ENCODE results near the gene PIK3R5.

The PIK3R5 gene

DNA sequence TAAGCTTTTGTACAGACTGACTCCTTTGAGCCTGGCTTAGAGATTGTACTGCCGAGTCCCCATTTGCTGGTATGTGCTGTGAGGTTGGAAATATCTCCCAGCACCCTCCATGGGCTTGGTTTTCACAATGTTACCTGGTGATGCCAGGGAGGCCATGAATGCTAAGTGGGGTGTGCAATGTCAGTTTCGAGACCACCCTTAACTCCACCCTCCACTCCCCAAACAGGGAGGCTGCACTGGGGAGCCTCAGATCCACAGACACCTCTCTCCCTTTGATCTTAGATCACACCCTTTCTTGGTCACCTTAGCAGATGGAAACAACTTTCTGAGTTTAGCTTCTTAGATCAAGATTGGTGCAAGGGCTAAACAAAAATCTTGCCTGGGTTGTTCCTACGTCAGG lies 69.4 kb downstream of the PIK3R5 start:
- Histone ChIP-seq H3K56ac (ENCODE audit: low read length) (no peak overlapping the region), H3K79me1 (ENCODE audit: low read length) (no peaks in the 10 kb centered on the region), H3K79me2 (ENCODE audit: control insufficient read depth, insufficient read depth, low read length) (no peaks in the 10 kb centered on the region), H2BK15ac (replicated peaks; ENCODE audit: low read depth) (no peak overlapping the region), H4K5ac (ENCODE audit: low read length) (no peak overlapping the region), H3K36me3 (ENCODE audit: control insufficient read depth, insufficient read depth, low read length) (no peaks in the 10 kb centered on the region), H3K27me3 (ENCODE audit: insufficient read depth, low read length, poor library complexity) (no peaks in the 10 kb centered on the region), H3K4ac (ENCODE audit: low read depth, low read length) (no peak overlapping the region), H2AK5ac (ENCODE audit: low read length) (no peak overlapping the region), H3K4me3 (ENCODE audit: low read length) (no peak overlapping the region), H3K27ac (ENCODE audit: low read depth, low read length) (no peak overlapping the region), H3K23ac (ENCODE audit: low read length) (no peak overlapping the region), H3K9ac (ENCODE audit: low read length) (no peak overlapping the region), H4K8ac (ENCODE audit: low read depth, low read length) (no peak overlapping the region), H3K18ac (ENCODE audit: low read length) (no peak overlapping the region), H3K4me2 (ENCODE audit: low read length) (no peak overlapping the region), H3K4me1 (ENCODE audit: control insufficient read depth, low read depth, low read length) (no peaks in the 10 kb centered on the region), H2BK5ac (ENCODE audit: low read length) (no peak overlapping the region), H2BK120ac (ENCODE audit: low read depth, low read length) (no peak overlapping the region)
- no CpG with 5 or more reads among the region's 3 CpGs for WGBS (ENCODE audit: extremely low coverage, insufficient coverage, low lambda C conversion rate)
- DNase-seq: no peak

DNA sequence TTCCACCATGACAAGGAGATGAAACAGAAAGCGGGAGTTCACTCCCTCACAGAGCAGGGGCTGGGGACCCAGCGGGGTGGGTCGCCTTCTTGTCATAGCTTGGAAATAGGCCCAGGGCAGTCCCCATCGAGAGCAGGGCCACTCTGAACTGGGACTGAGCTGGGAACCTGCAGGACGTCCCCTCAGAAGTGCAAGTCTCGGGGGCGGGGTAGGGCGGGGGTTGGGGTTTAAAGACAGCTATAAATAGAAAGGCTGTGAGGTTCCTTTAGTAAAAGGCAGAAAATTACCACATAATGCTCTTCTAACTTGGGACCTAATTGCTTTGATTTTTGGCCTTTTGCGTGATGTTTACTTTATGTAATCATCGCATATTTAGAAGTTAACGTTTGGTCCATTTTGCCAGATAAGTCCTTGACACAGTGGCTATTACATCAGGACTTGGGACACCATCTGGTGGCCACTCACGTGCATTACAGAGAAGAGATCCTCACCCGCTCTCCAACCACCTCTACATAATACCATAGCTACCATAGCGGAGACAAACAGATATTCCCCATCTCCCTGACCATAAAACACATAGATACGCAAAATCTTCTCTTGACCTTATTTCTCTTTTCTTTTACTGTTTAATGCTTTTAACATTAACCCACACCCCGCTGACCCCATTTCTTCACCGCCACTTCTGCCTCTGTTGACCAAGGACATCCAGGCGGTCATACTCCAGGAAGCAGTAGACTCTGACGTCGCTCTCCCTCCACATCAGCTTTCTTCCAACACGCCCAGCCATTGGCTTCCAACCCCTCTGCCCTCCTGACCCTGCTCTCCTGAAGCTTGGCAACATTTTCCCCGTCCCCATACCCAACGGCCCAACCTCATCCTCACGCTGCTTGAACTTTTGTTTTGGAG lies 70.6 kb downstream of the PIK3R5 start:
- H3K27me3 ChIP-seq (ENCODE audit: insufficient read depth, low read length, poor library complexity): no peaks in the 10 kb centered on the region
- no peaks in the 10 kb centered on the region for H3K79me1 ChIP-seq (ENCODE audit: low read length)

DNA sequence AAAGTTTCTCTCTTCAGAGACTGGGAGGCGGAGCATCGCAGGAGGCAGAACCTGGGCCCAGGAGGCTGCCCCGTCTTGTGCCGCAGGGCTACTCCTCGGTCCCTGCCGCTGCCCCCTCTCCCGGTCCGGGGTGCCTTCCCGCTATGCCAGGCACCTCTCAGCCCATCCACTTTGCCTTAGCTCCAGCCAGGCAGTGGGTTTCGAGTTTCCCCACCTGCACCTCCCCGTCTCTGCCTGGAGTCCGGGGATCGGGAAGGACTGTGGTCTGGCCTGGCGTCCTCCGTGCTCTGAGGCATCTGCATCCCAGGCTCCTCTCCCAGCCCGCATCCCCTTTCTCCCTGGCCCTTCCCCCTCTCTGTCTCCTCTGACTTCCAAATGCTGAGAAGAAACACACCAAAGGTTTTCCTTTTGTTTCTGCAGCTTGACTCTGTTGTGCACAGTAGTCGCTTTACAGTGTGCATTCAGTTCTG lies 71.3 kb downstream of the PIK3R5 start:
- no peaks in the 10 kb centered on the region for H3K79me1 ChIP-seq (ENCODE audit: low read length)
- peak overlapping the region; percentile 57 for H3K9ac ChIP-seq (ENCODE audit: low read length)
- no peak overlapping the region for H3K23ac ChIP-seq (ENCODE audit: low read length)
- H3K27me3 ChIP-seq (ENCODE audit: insufficient read depth, low read length, poor library complexity): no peaks in the 10 kb centered on the region
- H2AK5ac ChIP-seq (ENCODE audit: low read length): no peak overlapping the region
- no peaks in the 10 kb centered on the region for H3K79me2 ChIP-seq (ENCODE audit: control insufficient read depth, insufficient read depth, low read length)
- H4K8ac ChIP-seq (ENCODE audit: low read depth, low read length): no peak overlapping the region
- H4K5ac ChIP-seq (ENCODE audit: low read length): no peak overlapping the region
- no peak overlapping the region for H2BK5ac ChIP-seq (ENCODE audit: low read length)
- H2BK120ac ChIP-seq (ENCODE audit: low read depth, low read length): no peak overlapping the region
- H3K4me1 ChIP-seq (ENCODE audit: control insufficient read depth, low read depth, low read length): no peaks in the 10 kb centered on the region
- no peak overlapping the region for H2BK15ac ChIP-seq (replicated peaks; ENCODE audit: low read depth)
- peak; percentile 44 for DNase-seq
- no peak overlapping the region for H3K4me3 ChIP-seq (ENCODE audit: low read length)
- H3K27ac ChIP-seq (ENCODE audit: low read depth, low read length): peak overlapping the region; percentile 22
- no peaks in the 10 kb centered on the region for H3K36me3 ChIP-seq (ENCODE audit: control insufficient read depth, insufficient read depth, low read length)
- H3K18ac ChIP-seq (ENCODE audit: low read length): no peak overlapping the region
- WGBS (ENCODE audit: extremely low coverage, insufficient coverage, low lambda C conversion rate): no CpG with 5 or more reads among the region's 17 CpGs
- peak overlapping the region; percentile 43 for H3K4me2 ChIP-seq (ENCODE audit: low read length)
- no peak overlapping the region for H3K4ac ChIP-seq (ENCODE audit: low read depth, low read length)
- peak overlapping the region; percentile 84 for H3K56ac ChIP-seq (ENCODE audit: low read length)

More for the DNA sequence above, 70.6 kb downstream of the PIK3R5 start:
- Histone ChIP-seq H3K23ac (ENCODE audit: low read length) (no peak overlapping the region), H3K79me2 (ENCODE audit: control insufficient read depth, insufficient read depth, low read length) (no peaks in the 10 kb centered on the region), H2BK15ac (replicated peaks; ENCODE audit: low read depth) (no peak overlapping the region), H4K8ac (ENCODE audit: low read depth, low read length) (no peak overlapping the region), H2BK120ac (ENCODE audit: low read depth, low read length) (no peak overlapping the region), H3K27ac (ENCODE audit: low read depth, low read length) (no peak overlapping the region), H4K5ac (ENCODE audit: low read length) (no peak overlapping the region), H3K4me2 (ENCODE audit: low read length) (peak overlapping the region; percentile 43), H3K9ac (ENCODE audit: low read length) (peak overlapping the region; percentile 57), H3K36me3 (ENCODE audit: control insufficient read depth, insufficient read depth, low read length) (no peaks in the 10 kb centered on the region), H2BK5ac (ENCODE audit: low read length) (no peak overlapping the region), H3K56ac (ENCODE audit: low read length) (peak overlapping the region; percentile 84), H3K4me1 (ENCODE audit: control insufficient read depth, low read depth, low read length) (no peaks in the 10 kb centered on the region), H3K18ac (ENCODE audit: low read length) (no peak overlapping the region), H3K4ac (ENCODE audit: low read depth, low read length) (no peak overlapping the region), H3K4me3 (ENCODE audit: low read length) (no peak overlapping the region), H2AK5ac (ENCODE audit: low read length) (no peak overlapping the region)
- WGBS (ENCODE audit: extremely low coverage, insufficient coverage, low lambda C conversion rate): no CpG with 5 or more reads among the region's 24 CpGs
- DNase-seq: peak; percentile 83

DNA sequence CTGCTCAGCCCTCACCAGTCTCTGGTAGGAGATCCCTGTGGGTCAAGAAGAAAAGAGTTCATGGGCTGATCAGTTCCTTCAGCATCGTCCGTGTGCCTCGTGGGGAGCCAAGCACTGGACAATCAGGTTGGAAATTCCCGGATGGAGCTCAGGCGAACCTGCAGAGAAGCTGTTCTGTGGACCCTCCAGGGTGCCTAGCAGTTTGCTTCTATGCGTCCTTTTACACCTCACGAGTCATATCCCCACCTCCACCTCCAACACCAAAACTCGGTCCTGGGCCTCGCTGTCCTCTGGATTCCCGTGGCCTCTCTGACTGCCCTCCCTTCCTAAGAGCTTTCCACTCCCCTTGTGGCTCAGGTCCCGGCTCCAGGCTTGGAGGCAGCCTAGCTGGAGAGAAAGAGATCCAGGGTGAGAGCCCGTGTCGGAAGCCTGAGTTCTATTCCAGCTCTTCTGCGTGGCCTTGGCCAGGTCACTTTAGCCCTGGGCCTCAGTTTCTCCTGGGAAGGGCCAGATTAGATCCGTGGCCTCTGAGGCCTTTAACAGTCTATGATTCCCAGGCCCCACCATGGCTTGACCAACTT lies 71.8 kb downstream of the PIK3R5 start:
- H3K9ac ChIP-seq (ENCODE audit: low read length): peak overlapping the region; percentile 57
- no peak overlapping the region for H2BK5ac ChIP-seq (ENCODE audit: low read length)
- no peak overlapping the region for H3K27ac ChIP-seq (ENCODE audit: low read depth, low read length)
- DNase-seq: no peak
- no peaks in the 10 kb centered on the region for H3K79me1 ChIP-seq (ENCODE audit: low read length)
- H3K79me2 ChIP-seq (ENCODE audit: control insufficient read depth, insufficient read depth, low read length): no peaks in the 10 kb centered on the region
- no peaks in the 10 kb centered on the region for H3K4me1 ChIP-seq (ENCODE audit: control insufficient read depth, low read depth, low read length)
- no peak overlapping the region for H2AK5ac ChIP-seq (ENCODE audit: low read length)
- no peak overlapping the region for H3K4ac ChIP-seq (ENCODE audit: low read depth, low read length)
- no peak overlapping the region for H3K4me2 ChIP-seq (ENCODE audit: low read length)
- no peak overlapping the region for H3K4me3 ChIP-seq (ENCODE audit: low read length)
- WGBS (ENCODE audit: extremely low coverage, insufficient coverage, low lambda C conversion rate): no CpG with 5 or more reads among the region's 15 CpGs
- no peak overlapping the region for H2BK15ac ChIP-seq (replicated peaks; ENCODE audit: low read depth)
- peak overlapping the region; percentile 56 for H3K56ac ChIP-seq (ENCODE audit: low read length)
- H2BK120ac ChIP-seq (ENCODE audit: low read depth, low read length): no peak overlapping the region
- H3K18ac ChIP-seq (ENCODE audit: low read length): no peak overlapping the region
- no peak overlapping the region for H3K23ac ChIP-seq (ENCODE audit: low read length)
- H4K8ac ChIP-seq (ENCODE audit: low read depth, low read length): no peak overlapping the region
- no peak overlapping the region for H4K5ac ChIP-seq (ENCODE audit: low read length)
- H3K36me3 ChIP-seq (ENCODE audit: control insufficient read depth, insufficient read depth, low read length): no peaks in the 10 kb centered on the region
- no peaks in the 10 kb centered on the region for H3K27me3 ChIP-seq (ENCODE audit: insufficient read depth, low read length, poor library complexity)

DNA sequence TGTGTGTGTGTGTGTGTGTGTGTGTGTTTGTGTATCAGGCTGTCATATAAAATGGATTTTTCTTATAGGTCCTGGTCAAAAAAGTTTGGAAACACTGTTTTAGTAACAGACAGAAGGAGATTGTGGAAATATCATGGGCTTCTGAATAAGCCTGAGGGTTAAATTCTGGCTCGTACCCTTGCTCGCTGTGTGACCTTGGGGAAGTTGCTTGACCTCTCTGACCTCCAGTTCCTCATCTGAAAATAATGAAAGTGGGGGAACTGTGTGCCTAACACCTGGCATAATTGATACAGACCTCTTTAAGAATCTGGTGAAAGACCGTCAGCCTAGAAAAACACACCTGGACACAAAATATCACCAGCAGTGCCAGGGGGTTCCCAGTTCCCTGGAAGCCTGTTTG lies 72.4 kb downstream of the PIK3R5 start:
- Histone ChIP-seq H2AK5ac (ENCODE audit: low read length) (no peak overlapping the region), H3K9ac (ENCODE audit: low read length) (no peak overlapping the region), H3K4me3 (ENCODE audit: low read length) (no peak overlapping the region), H3K4me2 (ENCODE audit: low read length) (no peak overlapping the region), H3K36me3 (ENCODE audit: control insufficient read depth, insufficient read depth, low read length) (no peaks in the 10 kb centered on the region), H2BK15ac (replicated peaks; ENCODE audit: low read depth) (no peak overlapping the region), H3K4me1 (ENCODE audit: control insufficient read depth, low read depth, low read length) (no peaks in the 10 kb centered on the region), H3K4ac (ENCODE audit: low read depth, low read length) (no peak overlapping the region), H3K23ac (ENCODE audit: low read length) (no peak overlapping the region), H3K56ac (ENCODE audit: low read length) (no peak overlapping the region), H3K27ac (ENCODE audit: low read depth, low read length) (no peak overlapping the region), H3K79me1 (ENCODE audit: low read length) (no peaks in the 10 kb centered on the region), H3K79me2 (ENCODE audit: control insufficient read depth, insufficient read depth, low read length) (no peaks in the 10 kb centered on the region), H4K5ac (ENCODE audit: low read length) (no peak overlapping the region), H2BK120ac (ENCODE audit: low read depth, low read length) (no peak overlapping the region), H2BK5ac (ENCODE audit: low read length) (no peak overlapping the region), H3K18ac (ENCODE audit: low read length) (no peak overlapping the region), H3K27me3 (ENCODE audit: insufficient read depth, low read length, poor library complexity) (no peaks in the 10 kb centered on the region), H4K8ac (ENCODE audit: low read depth, low read length) (no peak overlapping the region)
- no peak for DNase-seq
- no CpG with 5 or more reads among the region's 3 CpGs for WGBS (ENCODE audit: extremely low coverage, insufficient coverage, low lambda C conversion rate)
